HG03571 (cell line): Measurements from ENCODE around the gene CDH13.

Experiments used
- ATAC-seq: cut with Tn5 transposase; IDR thresholded peaks from one replicate; pipeline ENCODE4 v1.9.1; 2021; ENCODE audit not compliant: unreplicated experiment

CDH13 gene

DNA sequence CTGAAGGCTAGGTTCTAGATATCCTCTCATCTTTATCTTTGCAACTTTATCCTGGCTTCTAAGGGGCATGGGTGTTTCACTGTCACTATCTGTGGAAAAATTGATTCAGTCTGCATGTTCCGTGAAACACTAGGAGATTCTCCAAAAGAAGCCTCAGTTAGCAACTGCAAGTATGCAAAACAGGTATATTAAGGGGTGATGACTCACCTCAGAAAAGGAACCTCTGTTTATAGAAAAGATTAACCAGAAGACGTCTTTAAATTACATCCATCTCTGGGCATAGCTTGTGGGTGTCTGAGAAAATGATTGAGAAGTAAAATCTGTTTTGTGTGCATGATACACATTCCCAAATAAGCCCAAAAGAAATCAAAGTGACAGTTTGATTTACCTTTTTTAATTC lies 827.2 kb downstream of the CDH13 start:
- no peak for ATAC-seq

DNA sequence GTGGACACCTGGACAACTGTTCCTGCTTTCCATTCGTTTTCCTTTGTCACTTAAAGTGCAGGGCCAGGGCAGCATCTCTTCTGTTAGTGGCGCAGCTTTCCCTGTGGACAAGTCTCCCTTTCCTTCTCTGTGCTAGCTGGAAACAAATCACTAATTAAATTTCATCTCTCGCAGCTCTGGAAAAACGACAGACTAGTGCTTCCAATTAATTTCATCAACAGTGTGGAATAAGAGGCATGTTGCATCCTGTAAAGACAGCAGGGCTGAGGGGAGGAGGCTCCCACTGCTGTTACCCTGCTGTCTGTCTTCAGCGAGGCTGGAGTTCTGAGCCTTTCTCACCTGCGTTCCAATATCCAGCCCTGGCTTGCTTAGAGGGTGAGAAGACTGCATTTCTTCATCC lies 828.9 kb downstream of the CDH13 start:
- no peak for ATAC-seq

DNA sequence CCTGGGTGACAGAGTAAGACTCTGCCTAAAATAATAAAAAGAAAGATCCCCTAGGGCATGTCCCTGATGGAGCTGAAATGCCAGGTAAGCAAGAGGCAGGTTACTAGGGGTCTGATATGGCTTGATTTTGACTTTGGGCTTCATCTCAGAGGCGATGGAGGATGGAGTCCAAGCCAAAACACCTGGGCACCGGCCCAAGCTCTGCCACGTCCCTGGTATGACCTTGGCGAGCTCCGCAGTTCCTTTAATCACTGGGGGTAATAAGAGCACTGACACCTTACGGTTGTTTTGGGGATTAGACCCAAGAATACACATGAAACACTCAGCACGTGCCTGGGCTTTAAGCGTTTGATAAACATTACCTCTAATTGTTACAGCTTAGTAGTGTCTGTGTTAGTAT lies 830.2 kb downstream of the CDH13 start:
- ATAC-seq, result no peak

DNA sequence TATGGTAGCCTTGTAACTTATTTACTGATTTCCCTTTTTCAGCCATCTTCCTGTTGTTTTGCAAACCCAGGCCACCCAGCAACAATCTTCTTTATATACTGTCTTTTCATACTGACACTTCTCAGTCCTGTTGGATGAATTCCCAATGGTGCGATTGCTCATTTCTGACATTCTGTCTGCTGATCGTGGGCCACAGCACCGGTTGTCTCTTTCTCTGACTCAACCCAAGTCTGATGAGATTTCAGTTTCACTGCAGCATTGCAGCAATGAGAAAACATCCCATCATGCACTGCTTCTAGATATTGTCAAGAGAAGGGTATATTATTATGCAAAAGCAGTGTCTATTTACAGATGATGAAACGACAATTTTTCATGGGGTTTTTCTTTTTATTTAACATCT lies 831.8 kb downstream of the CDH13 start:
- ATAC-seq, result peak; percentile 76

DNA sequence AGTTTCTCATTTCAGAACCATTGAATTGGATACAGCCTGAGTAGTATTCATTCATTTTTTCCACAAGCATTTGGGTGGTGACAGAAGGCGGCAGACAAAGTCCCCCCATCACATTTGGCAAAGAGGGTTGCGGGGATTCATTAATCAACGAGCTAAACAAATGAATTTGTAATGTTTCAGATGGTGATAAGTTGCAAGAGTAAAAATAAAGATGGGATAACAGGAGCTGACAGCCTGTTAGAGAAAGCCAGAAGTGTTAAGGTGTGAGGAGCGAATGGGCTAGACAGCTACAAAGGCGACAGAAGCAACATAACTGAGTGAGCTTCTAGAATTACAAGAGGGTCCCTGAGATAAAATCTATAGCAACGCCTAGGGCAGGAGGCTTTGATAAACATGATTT lies 838.2 kb downstream of the CDH13 start:
- no peak for ATAC-seq

DNA sequence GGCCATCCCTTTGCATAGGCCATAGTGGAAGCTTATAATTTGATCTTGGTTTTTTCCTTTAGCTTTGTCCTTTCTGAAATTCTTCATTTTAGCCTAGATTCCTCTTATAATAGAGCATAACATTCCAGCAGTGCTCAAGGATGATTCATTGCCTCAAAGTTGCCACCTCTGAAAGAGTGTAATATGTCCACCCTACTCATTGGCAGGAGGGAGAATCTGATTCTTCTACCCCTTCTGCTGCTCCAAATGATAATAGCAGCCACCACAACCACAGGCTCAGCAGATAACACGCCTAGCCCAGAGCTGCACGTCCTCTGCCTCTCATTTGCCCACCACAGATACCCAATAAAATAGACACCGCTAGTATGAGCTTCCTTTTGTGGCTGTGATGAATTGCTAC lies 843.6 kb downstream of the CDH13 start:
- ATAC-seq, result no peak

DNA sequence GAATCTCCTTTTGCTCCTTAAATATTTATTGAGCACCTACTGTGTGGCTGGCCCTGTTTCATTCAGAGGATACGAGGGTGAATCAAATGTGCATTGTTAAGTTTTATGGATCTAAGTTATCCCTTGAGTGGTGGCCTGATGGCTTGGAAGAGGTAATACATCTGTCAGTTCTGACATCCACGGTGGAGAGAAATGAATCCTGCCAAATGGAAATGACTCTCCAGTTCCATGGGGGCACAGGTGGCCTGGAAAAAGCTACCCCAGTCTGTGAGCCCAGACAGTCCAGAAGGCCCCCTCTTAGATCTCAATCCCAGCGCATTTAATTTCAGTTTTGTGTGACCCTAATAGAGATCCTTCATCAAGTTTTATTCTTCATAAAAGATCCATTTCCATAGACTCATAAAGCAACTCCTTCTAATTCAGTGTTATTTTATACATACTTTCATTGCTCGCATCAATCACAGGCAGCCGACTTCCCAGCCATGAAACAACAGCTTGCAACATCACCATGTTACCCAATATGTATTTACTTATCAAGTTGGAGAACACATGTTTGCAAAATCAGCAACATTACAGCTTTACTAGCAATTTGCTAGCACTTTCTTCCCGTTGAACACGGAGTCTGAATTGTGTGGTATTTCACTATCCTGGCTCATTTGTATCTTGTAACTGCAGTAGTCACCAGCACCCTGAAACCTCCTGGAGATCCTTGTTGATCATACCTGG lies 846.2 kb downstream of the CDH13 start:
- ATAC-seq, result no peak

DNA sequence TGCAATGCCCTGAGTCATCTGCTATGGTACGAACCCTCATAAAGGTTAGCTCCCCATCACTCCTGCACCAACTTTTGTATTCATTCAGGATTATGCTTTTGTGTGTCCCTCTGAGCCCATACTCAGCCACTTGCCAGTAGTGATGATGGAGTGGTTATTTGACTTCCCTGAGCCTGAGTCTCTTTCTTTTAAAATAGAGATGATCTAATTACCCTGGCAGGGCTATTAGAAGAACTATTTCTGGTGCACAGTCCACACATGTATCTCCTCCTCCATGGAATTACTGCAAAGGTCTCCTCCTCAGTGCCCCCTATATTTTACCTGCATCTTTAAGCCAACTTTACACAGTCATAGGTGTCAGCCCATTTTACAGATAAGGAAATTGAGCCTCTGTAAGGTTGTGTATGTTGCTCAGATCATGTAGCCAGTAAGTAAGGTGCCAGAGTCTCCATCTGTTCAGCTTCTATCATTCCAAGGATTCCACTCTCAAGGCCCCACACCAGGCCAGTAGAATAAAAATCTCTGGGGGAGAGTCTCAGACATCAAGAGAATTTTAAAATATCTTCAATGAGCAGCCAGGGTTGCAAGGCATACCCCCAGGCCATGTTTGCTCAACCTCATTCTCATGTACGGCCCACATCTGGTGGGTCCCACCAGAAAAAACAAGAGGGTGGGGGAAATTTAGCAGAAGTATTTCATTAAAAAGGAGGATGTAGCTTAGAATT lies 847.3 kb downstream of the CDH13 start:
- no peak for ATAC-seq

DNA sequence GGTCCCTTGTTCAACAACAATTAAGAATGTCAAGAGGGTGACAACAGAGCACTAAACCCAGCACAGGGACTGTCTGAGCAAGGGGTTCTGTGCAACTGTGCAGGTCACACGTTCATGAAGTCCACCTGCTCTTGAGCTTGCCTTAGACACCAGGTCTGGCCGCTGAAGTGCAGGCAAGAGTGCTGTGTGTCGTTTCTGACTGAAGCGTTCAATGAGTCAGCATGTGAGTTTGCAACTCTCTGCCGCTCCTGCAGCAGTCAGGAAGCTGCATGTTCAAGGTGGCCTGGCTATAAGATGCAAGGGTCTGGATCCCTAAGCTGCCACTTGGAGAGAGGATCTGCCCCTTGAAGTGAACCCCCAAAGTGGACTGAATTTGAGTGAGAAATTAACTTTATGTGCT lies 848.3 kb downstream of the CDH13 start:
- ATAC-seq, result no peak

DNA sequence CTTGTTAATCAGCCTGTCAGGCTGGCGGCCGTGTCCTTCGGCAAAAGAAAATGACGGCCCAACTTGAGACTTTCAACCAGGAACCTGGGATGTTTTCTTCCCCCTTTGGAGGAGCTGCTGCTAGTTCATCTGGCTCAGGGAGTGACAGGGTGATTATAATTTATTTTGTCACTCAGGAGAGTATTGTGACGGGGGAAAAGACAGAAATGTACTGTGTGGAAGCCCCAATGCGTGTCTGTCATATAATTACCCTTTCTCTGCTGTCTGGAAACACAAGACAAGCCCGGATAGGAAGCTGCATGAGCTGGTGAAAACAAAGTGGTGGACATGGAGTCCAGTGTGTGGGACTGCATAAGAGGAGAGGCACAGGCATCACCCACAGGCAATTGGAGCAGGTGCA lies 854.8 kb downstream of the CDH13 start:
- no peak for ATAC-seq

DNA sequence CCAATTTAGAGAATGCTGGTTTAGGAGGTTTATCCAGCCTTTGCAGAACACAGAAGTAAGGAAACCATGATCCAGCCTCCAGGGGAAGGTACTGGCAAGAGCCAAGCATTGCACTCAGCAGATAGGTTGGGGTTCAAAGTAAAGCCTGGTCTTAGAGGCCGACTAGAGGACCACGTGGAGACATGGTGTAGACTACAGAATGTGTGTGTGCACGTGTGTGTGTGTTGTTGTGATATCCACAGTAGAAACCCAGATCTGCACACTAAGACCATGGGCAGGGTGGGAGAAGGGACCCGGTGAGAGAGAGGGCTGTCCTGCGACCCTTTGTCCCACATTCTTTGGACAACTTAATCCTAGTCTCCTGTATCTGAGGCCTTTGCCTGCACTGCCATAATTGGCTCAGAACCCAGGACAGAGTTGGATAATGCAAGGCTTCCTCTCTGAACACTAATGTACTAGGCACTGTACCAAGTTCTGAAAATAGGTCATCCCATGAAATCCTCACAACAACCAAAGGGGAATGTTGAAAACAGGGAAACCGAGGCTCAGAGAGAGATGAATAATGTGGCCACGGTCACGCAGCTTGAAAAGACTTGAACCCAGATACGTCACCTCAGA lies 855.9 kb downstream of the CDH13 start:
- ATAC-seq, result no peak

DNA sequence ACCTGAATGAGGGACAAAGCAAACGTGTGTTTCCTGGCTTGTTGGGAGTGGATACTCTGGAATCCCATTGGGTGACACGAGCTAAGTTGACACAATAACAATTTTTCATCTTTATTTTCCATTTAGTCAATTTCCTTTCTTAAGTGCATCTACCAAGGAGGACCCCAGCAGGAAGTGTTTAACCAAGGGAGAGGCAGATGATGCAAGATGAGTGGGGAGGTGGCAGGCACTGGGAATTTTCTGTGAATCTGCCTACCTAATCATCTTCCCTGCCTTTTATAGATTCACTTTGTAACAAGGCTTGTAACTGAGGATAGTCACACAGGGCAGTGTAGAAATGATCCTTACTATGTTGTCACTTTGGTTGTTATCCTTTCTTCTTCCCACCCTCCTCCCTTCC lies 863.3 kb downstream of the CDH13 start:
- no peak for ATAC-seq

DNA sequence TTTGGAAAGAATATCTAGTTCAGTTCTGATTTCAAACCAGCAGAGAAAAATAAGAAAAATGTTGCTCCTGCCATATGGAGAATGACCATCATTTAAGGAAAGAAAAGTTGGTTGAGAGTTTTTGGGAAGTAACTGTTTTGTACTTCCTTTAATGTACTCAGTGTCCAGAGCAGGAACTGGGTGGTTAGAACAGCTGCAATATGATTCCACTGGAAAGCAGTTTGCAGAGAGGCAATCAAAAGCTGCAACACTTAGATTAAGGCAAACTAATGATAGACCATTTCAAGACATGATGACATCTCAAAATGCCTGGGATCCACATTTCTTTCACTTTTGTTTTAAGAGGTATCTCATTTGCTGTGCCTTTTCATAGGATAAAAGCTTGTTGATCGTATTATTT lies 867.7 kb downstream of the CDH13 start:
- ATAC-seq, result no peak

DNA sequence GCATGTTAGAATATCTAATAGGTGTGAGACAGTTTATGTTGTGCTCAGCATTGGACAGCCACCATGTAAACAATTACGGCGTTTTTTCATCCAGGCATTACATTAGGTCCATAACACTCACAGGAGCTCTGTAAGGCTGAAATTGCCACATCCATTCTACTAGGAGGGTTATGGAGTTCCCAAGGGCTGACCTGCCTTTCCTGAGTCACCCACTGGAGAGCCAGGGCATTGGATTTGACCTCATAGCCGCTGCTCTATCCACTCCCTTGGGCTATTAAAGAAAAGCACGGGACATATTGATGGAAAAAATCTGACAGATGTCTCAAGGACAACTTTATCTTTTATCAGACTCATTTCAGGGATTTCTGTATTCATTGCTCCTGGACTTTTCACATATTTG lies 874.7 kb downstream of the CDH13 start:
- ATAC-seq, result no peak

DNA sequence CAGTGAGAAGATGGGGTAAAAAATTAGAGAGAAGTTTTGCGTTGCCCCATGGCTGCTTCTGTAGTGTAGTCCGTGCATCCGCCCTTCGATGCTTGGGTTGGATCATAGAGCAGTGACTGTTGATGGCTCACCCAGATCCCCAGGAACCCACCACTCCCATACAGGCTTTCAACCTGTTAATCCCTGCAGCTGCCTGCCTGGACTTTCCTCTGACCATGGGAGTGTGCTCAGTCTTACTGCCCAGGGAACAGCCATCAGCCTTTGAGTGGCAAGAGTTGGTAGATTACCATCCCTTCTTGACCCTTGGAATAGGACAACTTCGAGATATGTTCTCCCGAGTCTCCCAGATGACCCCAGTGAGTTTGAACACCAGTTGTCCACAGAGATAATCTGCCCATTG lies 881.5 kb downstream of the CDH13 start:
- no peak for ATAC-seq

DNA sequence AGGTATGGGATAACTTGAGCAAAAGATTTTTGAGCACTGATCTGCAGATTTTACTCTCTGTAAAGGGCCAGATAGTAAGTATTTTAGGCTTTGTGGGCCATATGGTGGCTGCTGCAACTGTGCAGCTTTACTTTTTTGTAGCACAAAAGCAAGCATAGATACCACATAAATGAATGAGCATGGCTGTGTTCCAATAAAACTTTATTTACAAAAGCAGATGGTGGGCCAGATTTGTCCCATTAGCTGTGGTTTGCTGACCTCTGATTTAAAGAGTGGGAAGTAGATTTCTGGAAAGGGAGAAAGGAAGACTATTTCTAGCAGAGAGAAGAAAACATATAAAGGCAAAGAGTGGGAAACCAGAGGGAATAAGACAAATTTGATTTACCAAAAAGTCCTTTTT lies 882.5 kb downstream of the CDH13 start:
- no peak for ATAC-seq

DNA sequence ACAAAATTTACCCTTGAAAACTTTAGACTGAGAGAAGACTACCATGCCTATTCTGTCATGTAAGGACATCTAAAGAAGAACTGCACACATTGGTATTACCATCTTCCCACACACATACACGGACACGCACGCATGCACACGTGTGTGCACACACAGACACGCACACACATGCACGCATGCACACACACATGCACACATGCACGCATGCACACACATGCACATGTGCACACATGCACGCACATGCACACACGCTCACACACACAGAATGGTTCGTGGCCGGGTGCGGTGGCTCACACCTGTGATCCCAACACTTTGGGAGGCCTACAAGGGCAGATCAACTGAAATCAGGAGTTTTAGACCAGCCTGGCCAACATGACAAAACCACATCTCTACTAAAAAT lies 884.1 kb downstream of the CDH13 start:
- no peak for ATAC-seq

DNA sequence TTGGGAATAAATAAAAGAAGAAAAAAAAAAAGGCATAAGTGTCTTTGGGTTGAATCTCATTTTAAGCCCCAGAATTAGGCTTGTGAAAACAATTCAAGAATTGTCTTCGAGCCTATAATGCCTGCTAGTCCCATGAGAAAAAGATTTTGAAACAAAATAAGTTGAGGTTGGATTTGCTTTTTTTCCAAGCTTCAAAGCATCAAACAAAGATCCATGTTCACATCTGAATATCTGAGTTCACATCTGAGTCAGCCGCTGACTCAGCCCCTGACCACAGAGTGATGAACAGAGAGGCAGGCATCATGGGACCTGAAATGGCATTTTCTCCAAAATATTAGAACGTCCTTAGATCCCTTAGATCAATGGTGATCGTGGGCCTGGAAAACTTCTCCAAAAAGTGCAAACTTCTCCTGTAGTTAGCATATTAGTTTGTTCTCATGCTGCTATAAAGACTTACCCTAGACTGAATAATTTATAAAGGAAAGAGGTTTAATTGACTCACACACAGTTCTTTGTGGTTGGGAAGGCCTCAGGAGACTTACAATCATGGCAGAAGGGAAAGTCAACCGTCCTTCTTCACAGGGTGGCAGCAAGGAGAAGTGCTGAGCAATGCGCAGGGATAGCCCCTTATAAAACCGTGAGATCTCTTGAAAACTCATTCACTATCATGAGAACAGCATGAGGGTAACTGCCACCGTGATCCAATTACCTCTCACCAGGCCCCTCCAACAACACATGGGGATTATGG lies 886.4 kb downstream of the CDH13 start:
- no peak for ATAC-seq

DNA sequence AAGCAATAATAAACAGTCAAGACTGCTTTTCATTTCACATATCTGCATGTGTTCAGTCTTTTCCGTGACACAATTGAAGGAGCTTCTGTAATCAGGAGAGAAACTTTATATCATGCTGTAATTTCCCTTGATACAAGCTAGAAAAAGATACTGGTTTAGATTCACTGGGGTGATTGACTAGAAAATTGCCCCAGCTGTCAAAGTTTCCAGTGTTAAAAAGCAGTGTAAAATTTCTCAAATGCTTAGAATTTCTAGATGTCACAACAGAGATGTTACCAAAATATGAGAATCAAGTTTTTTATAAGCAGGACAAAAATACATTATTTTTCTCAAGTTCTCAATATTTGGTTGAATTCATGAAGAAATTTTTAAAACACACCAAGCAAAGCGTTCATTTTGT lies 888.6 kb downstream of the CDH13 start:
- ATAC-seq, result no peak

DNA sequence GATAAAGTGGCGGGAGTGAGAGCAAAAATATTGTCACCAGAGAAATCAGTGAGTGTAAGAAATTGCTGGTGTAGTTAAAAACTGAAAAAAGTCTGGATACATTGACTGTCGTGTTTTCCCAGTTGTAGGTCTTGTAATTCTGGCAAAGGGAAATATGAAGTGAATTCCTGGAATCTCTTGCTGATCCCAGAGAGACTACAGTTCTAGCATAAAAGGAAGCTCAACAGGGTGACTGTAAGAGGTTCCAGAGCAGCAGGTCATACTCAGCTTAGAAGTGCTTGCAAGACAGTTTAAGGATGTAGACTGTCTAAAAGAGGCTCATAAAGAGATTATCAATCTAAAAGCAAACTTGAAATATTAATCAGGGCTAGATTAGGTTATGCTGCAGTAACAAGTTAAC lies 890.2 kb downstream of the CDH13 start:
- ATAC-seq, result no peak

DNA sequence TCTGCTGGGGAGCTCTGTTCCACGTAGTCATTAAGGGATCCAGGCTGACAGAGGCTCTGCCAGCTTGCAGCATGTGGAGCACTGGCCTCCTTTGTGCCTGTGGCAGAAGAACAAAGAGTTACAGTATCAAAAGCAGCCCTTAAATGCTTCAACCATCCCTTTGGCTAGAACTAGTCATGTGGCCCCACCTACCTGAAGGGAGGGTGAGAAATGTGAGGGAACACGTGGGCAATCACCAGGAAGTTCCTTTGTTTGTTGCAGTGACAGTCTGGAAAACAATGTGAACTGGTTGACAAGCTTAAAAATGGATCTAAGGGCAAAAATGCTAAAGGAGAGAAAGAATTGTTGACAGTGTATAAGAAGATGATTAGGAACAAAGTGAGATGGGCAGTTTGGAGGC lies 890.6 kb downstream of the CDH13 start:
- ATAC-seq, result no peak

DNA sequence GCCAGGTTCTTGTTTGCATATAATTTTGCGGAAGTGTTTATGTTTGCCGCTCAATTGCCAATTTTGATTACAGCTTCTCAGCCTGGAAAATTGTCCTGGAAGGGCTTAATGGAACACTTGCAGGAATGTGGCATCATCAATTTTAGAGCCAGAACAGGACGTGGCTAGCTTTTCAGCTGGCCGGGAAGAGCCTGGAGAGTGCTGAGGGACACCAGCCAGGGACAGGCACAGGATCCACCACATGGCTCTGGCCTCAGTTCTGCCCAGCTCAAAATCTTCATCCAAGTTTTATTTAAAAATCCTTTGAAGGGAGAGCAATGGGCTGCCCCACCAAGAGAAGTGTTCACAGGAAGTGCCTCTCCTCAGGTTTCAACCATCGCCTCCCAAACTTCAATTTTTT lies 893.8 kb downstream of the CDH13 start:
- no peak for ATAC-seq
